GM12878 (cell line): ENCODE results near the gene FDX2. TPM values are rescaled to one million over a fixed set of nuclear protein-coding genes. Genes with fewer than 3 reads are reported as not detected.

Experiments used
- ATF7 ChIP-seq: fragments of 450-650 bp; IDR thresholded peaks from 2 replicates; pipeline ENCODE4 v1.6.1; 2016; ENCODE audit warnings: low read depth, mild to moderate bottlenecking
- BHLHE40 ChIP-seq, 2 experiments: fragments of 450-650 bp in 1 of 2; IDR thresholded peaks; 2 replicates each; pipeline ENCODE4 v1.6.1; 2011 to 2017; ENCODE audit warnings: low read depth in 2 of 2, borderline replicate concordance in 1 of 2, improper control_type of control experiment in 1 of 2, low read length in 1 of 2, mild to moderate bottlenecking in 1 of 2
- DPF2 ChIP-seq: fragments of 450-650 bp; IDR thresholded peaks from 2 replicates; pipeline ENCODE4 v1.6.1; 2017; ENCODE audit warnings: mild to moderate bottlenecking
- EED ChIP-seq: sonication (generic); IDR thresholded peaks from 2 replicates; pipeline ENCODE4 v1.6.1; 2016; ENCODE audit warnings: antibody characterized with exemption, low read depth
- HDAC2 ChIP-seq: fragments of 200-600 bp; sonication (generic); IDR thresholded peaks from 2 replicates; pipeline ENCODE4 v1.6.1; 2017
- HDAC6 ChIP-seq: fragments of 200-600 bp; sonication (generic); IDR thresholded peaks from one replicate; pipeline ENCODE4 v1.8.0; 2017; ENCODE audit warnings: antibody characterized with exemption; ENCODE audit not compliant: unreplicated experiment
- HDGF ChIP-seq: fragments of 450-650 bp; IDR thresholded peaks from 2 replicates; pipeline ENCODE4 v1.6.1; 2016; ENCODE audit warnings: antibody characterized with exemption
- IRF3 ChIP-seq: fragments of 450-650 bp; IDR thresholded peaks from 2 replicates; pipeline ENCODE4 v1.6.1; 2014; ENCODE audit warnings: mild to moderate bottlenecking
- KLF5 ChIP-seq: fragments of 450-650 bp; IDR thresholded peaks from 2 replicates; pipeline ENCODE4 v1.6.1; 2014; ENCODE audit warnings: mild to moderate bottlenecking; ENCODE audit not compliant: partially characterized antibody
- MEF2B ChIP-seq: fragments of 450-650 bp; IDR thresholded peaks from 2 replicates; pipeline ENCODE4 v1.6.1; 2018; ENCODE audit warnings: mild to moderate bottlenecking, moderate library complexity; ENCODE audit not compliant: partially characterized antibody, poor library complexity, severe bottlenecking
- MTA2 ChIP-seq: fragments of 450-650 bp; IDR thresholded peaks from 2 replicates; pipeline ENCODE4 v1.6.1; 2016; ENCODE audit warnings: low read depth, mild to moderate bottlenecking, moderate library complexity
- MYC ChIP-seq: IDR thresholded peaks from 2 replicates; pipeline ENCODE4 v1.6.1; 2011; ENCODE audit warnings: mild to moderate bottlenecking, low read length, moderate library complexity, inconsistent platforms; ENCODE audit not compliant: insufficient read depth, insufficient replicate concordance, insufficient read length, severe bottlenecking
- PML ChIP-seq: IDR thresholded peaks from 2 replicates; pipeline ENCODE4 v1.6.1; 2012; ENCODE audit warnings: low read length, inconsistent platforms
- RAD51 ChIP-seq: fragments of 450-650 bp; IDR thresholded peaks from 2 replicates; pipeline ENCODE4 v1.6.1; 2016; ENCODE audit warnings: moderate library complexity, mild to moderate bottlenecking, inconsistent platforms
- RELA ChIP-seq: fragments of 450-650 bp; IDR thresholded peaks from 2 replicates; pipeline ENCODE4 v1.8.0; 2014; ENCODE audit warnings: borderline replicate concordance; ENCODE audit not compliant: partially characterized antibody
- RELB ChIP-seq: fragments of 450-650 bp; IDR thresholded peaks from 2 replicates; pipeline ENCODE4 v1.6.1; 2017; ENCODE audit warnings: low read depth, mild to moderate bottlenecking, moderate library complexity
- SUPT20H ChIP-seq: IDR thresholded peaks from 2 replicates; pipeline ENCODE4 v1.6.1; 2011; ENCODE audit warnings: low read depth, mild to moderate bottlenecking, low read length, moderate library complexity, borderline replicate concordance; ENCODE audit not compliant: control insufficient read depth
- TAF1 ChIP-seq: IDR thresholded peaks from 2 replicates; pipeline ENCODE4 v1.6.1; 2011; ENCODE audit warnings: mild to moderate bottlenecking, low read depth, low read length, borderline replicate concordance
- YY1 ChIP-seq: IDR thresholded peaks from 2 replicates; pipeline ENCODE4 v1.6.1; 2011; ENCODE audit warnings: low read depth, mild to moderate bottlenecking, low read length
- polyA plus RNA-seq, 11 experiments: library from polyadenylated mRNA; depleted of rRNA in 4 of 11; unstranded in 6 of 11; stranded (reverse) in 5 of 11; fragments of >200 nt; fragmentation: Nextera tagmentation in 4 of 11; fragmentation: Illumina TruSeq in 1 of 11; extraction: Ambion mirVana in 4 of 11; extraction: Trizol in 1 of 11; gene quantifications; 1 replicate in 1 of 11; 2 replicates in 10 of 11; pipeline versions ENCODE4 v1.2.1 to v1.2.3, GENCODE V29; 2011 to 2016; ENCODE audit warnings: inconsistent platforms in 2 of 11, missing spikeins in 2 of 11, low read depth in 1 of 11
- total RNA-seq, 4 experiments: library from RNA; depleted of rRNA in 3 of 4; stranded (reverse); fragments of >200 nt in 3 of 4; fragmentation: Illumina TruSeq in 1 of 4; extraction: Trizol in 1 of 4; gene quantifications; 2 replicates each; pipeline versions ENCODE4 v1.2.1 to v1.2.3, GENCODE V29; 2013 to 2021
- TF ChIP-seq, protein P1 (sequence below): fragments of 450-650 bp; conservative IDR thresholded peaks from 2 replicates; pipeline ENCODE4 v1.6.1; 2017; ENCODE audit warnings: mild to moderate bottlenecking, moderate library complexity
- TF ChIP-seq, protein P2 (sequence below): fragments of 150-350 bp; IDR thresholded peaks from 2 replicates; pipeline ENCODE4 v1.6.1; 2016; ENCODE audit warnings: low read depth, low read length

FDX2 gene
- total and polyA plus RNA-seq, 10 of the 15 experiments (the other 5 are each of a cell fraction or from before 2014, with no cell fraction given) = 1.4 to 50.4 (median 24.7) TPM

DNA sequence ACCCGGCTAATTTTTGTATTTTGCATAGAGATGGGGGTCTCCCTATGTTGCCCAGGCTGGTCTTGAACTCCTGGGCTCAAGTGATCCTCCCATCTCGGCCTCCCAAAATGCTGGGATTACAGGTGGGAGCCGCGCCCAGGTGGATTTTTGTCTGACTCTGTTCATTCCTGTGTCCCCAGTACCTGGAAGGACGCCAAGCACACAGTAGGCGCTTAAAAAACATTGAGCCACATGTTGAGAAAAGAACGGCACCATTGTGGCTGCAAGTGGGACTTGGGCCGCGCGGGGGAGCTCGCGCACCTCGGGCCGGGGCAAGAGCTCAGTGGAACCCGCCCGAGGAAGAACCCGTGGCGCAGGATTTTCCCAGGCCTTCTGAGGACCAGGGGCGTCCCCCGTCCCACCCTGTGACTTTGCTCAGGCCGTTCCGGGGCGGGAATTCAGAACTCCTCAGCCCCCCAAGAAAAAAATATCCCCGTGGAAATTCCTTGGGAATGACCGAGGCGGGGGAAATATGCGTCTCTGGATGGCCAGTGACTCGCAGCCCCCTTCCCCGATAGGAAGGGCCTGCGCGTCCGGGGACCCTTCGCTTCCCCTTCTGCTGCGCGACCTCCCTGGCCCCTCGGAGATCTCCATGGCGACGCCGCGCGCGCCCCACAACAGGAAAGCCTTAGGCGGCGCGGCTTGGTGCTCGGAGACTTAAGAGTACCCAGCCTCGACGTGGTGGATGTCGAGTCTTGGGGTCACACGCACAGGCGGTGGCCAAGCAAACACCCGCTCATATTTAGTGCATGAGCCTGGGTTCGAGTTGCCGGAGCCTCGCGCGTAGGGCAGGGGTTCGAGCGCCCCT lies 46.3 kb downstream of the FDX2 start (continued):
- TF ChIP-seq, protein P1, sequence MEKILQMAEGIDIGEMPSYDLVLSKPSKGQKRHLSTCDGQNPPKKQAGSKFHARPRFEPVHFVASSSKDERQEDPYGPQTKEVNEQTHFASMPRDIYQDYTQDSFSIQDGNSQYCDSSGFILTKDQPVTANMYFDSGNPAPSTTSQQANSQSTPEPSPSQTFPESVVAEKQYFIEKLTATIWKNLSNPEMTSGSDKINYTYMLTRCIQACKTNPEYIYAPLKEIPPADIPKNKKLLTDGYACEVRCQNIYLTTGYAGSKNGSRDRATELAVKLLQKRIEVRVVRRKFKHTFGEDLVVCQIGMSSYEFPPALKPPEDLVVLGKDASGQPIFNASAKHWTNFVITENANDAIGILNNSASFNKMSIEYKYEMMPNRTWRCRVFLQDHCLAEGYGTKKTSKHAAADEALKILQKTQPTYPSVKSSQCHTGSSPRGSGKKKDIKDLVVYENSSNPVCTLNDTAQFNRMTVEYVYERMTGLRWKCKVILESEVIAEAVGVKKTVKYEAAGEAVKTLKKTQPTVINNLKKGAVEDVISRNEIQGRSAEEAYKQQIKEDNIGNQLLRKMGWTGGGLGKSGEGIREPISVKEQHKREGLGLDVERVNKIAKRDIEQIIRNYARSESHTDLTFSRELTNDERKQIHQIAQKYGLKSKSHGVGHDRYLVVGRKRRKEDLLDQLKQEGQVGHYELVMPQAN = peak; percentile 81
- TF ChIP-seq HDAC2 = 0 out of 2 replicates have a peak, but pooled peaks have one; percentile 69
- TF ChIP-seq IRF3 = peak; percentile 23; the same call in 1 of the 2 replicates
- TF ChIP-seq YY1 = peak; percentile 89
- peak; percentile 43 to 53; a peak in 1 of 4 replicates for TF ChIP-seq BHLHE40 (IDR thresholded peaks at IDR 0.05; ENCODE audit: borderline replicate concordance in 1 of 2, low read depth in 2 of 2, low read length in 1 of 2)
- peak; percentile 31 for TF ChIP-seq MYC
- 0 out of 2 replicates have a peak, but pooled peaks have one; percentile 22 for TF ChIP-seq HDGF
- TF ChIP-seq KLF5 = peak; percentile 76
- peak; percentile 42; the same call in 1 of the 2 replicates for TF ChIP-seq RAD51
- no peak for TF ChIP-seq HDAC6
- TF ChIP-seq PML = no peak
- peak; percentile 16; the same call in 1 of the 2 replicates for TF ChIP-seq TAF1
- TF ChIP-seq DPF2 = peak; percentile 100
- peak; percentile 22 for TF ChIP-seq MEF2B
- TF ChIP-seq SUPT20H = no peak
- TF ChIP-seq, protein P2, sequence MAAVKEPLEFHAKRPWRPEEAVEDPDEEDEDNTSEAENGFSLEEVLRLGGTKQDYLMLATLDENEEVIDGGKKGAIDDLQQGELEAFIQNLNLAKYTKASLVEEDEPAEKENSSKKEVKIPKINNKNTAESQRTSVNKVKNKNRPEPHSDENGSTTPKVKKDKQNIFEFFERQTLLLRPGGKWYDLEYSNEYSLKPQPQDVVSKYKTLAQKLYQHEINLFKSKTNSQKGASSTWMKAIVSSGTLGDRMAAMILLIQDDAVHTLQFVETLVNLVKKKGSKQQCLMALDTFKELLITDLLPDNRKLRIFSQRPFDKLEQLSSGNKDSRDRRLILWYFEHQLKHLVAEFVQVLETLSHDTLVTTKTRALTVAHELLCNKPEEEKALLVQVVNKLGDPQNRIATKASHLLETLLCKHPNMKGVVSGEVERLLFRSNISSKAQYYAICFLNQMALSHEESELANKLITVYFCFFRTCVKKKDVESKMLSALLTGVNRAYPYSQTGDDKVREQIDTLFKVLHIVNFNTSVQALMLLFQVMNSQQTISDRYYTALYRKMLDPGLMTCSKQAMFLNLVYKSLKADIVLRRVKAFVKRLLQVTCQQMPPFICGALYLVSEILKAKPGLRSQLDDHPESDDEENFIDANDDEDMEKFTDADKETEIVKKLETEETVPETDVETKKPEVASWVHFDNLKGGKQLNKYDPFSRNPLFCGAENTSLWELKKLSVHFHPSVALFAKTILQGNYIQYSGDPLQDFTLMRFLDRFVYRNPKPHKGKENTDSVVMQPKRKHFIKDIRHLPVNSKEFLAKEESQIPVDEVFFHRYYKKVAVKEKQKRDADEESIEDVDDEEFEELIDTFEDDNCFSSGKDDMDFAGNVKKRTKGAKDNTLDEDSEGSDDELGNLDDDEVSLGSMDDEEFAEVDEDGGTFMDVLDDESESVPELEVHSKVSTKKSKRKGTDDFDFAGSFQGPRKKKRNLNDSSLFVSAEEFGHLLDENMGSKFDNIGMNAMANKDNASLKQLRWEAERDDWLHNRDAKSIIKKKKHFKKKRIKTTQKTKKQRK = 0 out of 2 replicates have a peak, but pooled peaks have one; percentile 12
- TF ChIP-seq ATF7 = no peak
- peak; percentile 95 for TF ChIP-seq EED
- TF ChIP-seq RELA = peak; percentile 84
- peak; percentile 87 for TF ChIP-seq RELB
- peak; percentile 42; the same call in 1 of the 2 replicates for TF ChIP-seq MTA2
